Astrocyte (in vitro differentiated cells and primary cell): ENCODE measurements around the gene TYRP1. TPM values are rescaled to one million over a fixed set of nuclear protein-coding genes. Genes with fewer than 3 reads are reported as not detected.

ENCODE experiments used
- DNase-seq: peaks from one replicate; pipeline ENCODE4 v3.0.0-alpha.2; 2010; ENCODE audit warnings: low read depth
- FAIRE-seq: peaks from 2 replicates; lab custom pipeline; 2011; peaks lifted over from hg19 to GRCh38; lab: Jason Lieb, UNC
- H2AFZ ChIP-seq: 2 replicates; pipeline ENCODE4 v1.6.0; 2012; ENCODE audit warnings: low read depth, low read length, inconsistent platforms
- H3K27ac ChIP-seq: 2 replicates; pipeline ENCODE4 v1.5.1; 2011; ENCODE audit warnings: low read depth, low read length, inconsistent platforms
- H3K27me3 ChIP-seq: 2 replicates; pipeline ENCODE4 v1.6.0; 2011; ENCODE audit warnings: low read length, inconsistent platforms; ENCODE audit not compliant: insufficient read depth
- H3K36me3 ChIP-seq: 2 replicates; pipeline ENCODE4 v1.5.1; 2011; ENCODE audit warnings: low read length, inconsistent platforms; ENCODE audit not compliant: insufficient read depth
- H3K4me1 ChIP-seq: 2 replicates; pipeline ENCODE4 v1.5.1; 2011; ENCODE audit warnings: low read length, inconsistent platforms; ENCODE audit not compliant: insufficient read depth
- H3K4me2 ChIP-seq: 2 replicates; pipeline ENCODE4 v1.6.0; 2012; ENCODE audit warnings: low read length, inconsistent platforms
- H3K4me3 ChIP-seq: 2 replicates; pipeline ENCODE4 v1.5.1; 2011; ENCODE audit warnings: low read depth, mild to moderate bottlenecking, low read length, inconsistent platforms; ENCODE audit not compliant: insufficient read depth
- H3K79me2 ChIP-seq: 2 replicates; pipeline ENCODE4 v1.6.0; 2012; ENCODE audit warnings: mild to moderate bottlenecking, low read length, inconsistent platforms; ENCODE audit not compliant: insufficient read depth
- H3K9ac ChIP-seq: 2 replicates; pipeline ENCODE4 v1.6.0; 2012; ENCODE audit warnings: mild to moderate bottlenecking, low read length, inconsistent platforms
- H3K9me3 ChIP-seq: 2 replicates; pipeline ENCODE4 v1.5.1; 2012; ENCODE audit warnings: low read depth, mild to moderate bottlenecking, low read length, inconsistent platforms; ENCODE audit not compliant: insufficient read depth
- H4K20me1 ChIP-seq: 2 replicates; pipeline ENCODE4 v1.6.0; 2012; ENCODE audit warnings: low read length, inconsistent platforms; ENCODE audit not compliant: insufficient read depth
- H3K27ac Mint-ChIP-seq: one replicate; pipeline ENCODE4 v1.8.0; 2021; ENCODE audit warnings: mild to moderate bottlenecking, mixed read lengths; ENCODE audit not compliant: unreplicated experiment
- H3K27me3 Mint-ChIP-seq: one replicate; pipeline ENCODE4 v1.8.0; 2021; ENCODE audit warnings: low read depth, mixed read lengths; ENCODE audit not compliant: unreplicated experiment
- H3K36me3 Mint-ChIP-seq: one replicate; pipeline ENCODE4 v1.8.0; 2021; ENCODE audit warnings: low read depth, mixed read lengths; ENCODE audit not compliant: unreplicated experiment
- H3K4me1 Mint-ChIP-seq: one replicate; pipeline ENCODE4 v1.8.0; 2021; ENCODE audit warnings: low read depth, mixed read lengths; ENCODE audit not compliant: unreplicated experiment
- H3K4me3 Mint-ChIP-seq: one replicate; pipeline ENCODE4 v1.8.0; 2021; ENCODE audit warnings: mild to moderate bottlenecking, moderate library complexity, mixed read lengths; ENCODE audit not compliant: unreplicated experiment
- H3K9me3 Mint-ChIP-seq: one replicate; pipeline ENCODE4 v1.8.0; 2021; ENCODE audit warnings: mild to moderate bottlenecking, mixed read lengths; ENCODE audit not compliant: unreplicated experiment
- EZH2 ChIP-seq: IDR thresholded peaks from 2 replicates; pipeline ENCODE4 v1.6.1; 2012; ENCODE audit warnings: mild to moderate bottlenecking, low read length, inconsistent platforms; ENCODE audit not compliant: insufficient read depth
- total RNA-seq: library from RNA; stranded (reverse); gene quantifications from 2 replicates; pipeline ENCODE4 v1.2.1, GENCODE V29; 2021
- TF ChIP-seq, protein P1 (sequence below): IDR thresholded peaks from 2 replicates; pipeline ENCODE4 v1.5.1; 2011; ENCODE audit warnings: low read depth, mild to moderate bottlenecking, inconsistent platforms, low read length, moderate library complexity; ENCODE audit not compliant: insufficient read depth

The TYRP1 gene
- total RNA-seq, 1 donor from 2014 or later, result 0.73 TPM

DNA sequence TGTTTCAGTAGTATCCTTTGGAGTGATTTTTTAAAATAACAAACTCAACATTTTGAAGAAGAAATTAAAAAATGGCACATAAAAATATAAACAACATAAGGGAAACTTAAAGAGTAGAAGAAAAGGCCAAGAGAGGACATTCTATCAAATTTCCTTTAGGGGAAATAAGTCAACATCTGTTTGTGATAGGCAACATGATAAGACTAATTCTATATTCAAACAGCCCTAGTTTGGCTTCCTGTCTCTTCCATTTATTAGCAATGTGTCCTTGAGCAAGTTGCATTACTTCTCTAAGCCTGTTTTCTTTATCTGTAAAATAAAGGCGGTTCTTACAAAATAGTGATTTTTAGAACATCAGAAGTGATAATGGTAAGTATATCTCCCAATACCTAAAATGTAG, 24.7 kb downstream of the TYRP1 start:
- Histone ChIP-seq H3K9me3 (no peaks in the 10 kb centered on the region), H3K4me3 (no peak overlapping the region), H3K36me3 (no peaks in the 10 kb centered on the region), H3K9ac (no peak overlapping the region), H3K4me1 (peaks cover 12% of the 10 kb centered on the region), H3K79me2 (no peaks in the 10 kb centered on the region), H3K27ac (no peak overlapping the region), H2AFZ (no peak overlapping the region), H3K27me3 (no peaks in the 10 kb centered on the region), H3K4me2 (no peak overlapping the region), H4K20me1 (no peaks in the 10 kb centered on the region)
- DNase-seq (no peak), FAIRE-seq (no peak)
- no peaks in the 10 kb centered on the region for H3K9me3 Mint-ChIP-seq
- H3K4me1 Mint-ChIP-seq, result peaks cover 26% of the 10 kb centered on the region
- H3K27ac Mint-ChIP-seq, result no peak overlapping the region
- no peaks in the 10 kb centered on the region for H3K36me3 Mint-ChIP-seq
- no peak for TF ChIP-seq EZH2
- TF ChIP-seq, protein P1, sequence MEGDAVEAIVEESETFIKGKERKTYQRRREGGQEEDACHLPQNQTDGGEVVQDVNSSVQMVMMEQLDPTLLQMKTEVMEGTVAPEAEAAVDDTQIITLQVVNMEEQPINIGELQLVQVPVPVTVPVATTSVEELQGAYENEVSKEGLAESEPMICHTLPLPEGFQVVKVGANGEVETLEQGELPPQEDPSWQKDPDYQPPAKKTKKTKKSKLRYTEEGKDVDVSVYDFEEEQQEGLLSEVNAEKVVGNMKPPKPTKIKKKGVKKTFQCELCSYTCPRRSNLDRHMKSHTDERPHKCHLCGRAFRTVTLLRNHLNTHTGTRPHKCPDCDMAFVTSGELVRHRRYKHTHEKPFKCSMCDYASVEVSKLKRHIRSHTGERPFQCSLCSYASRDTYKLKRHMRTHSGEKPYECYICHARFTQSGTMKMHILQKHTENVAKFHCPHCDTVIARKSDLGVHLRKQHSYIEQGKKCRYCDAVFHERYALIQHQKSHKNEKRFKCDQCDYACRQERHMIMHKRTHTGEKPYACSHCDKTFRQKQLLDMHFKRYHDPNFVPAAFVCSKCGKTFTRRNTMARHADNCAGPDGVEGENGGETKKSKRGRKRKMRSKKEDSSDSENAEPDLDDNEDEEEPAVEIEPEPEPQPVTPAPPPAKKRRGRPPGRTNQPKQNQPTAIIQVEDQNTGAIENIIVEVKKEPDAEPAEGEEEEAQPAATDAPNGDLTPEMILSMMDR, result no peak
- no peaks in the 10 kb centered on the region for H3K27me3 Mint-ChIP-seq
- no peak overlapping the region for H3K4me3 Mint-ChIP-seq

- peak overlapping the region; percentile 66 for H2AFZ ChIP-seq
- no peaks in the 10 kb centered on the region for H3K79me2 ChIP-seq
- TF ChIP-seq, protein P1, result no peak
- no peak for TF ChIP-seq EZH2
- no peaks in the 10 kb centered on the region for H3K9me3 ChIP-seq
- no peaks in the 10 kb centered on the region for H3K36me3 Mint-ChIP-seq
- DNase-seq (peak; percentile 90), FAIRE-seq (no peak)
- peak overlapping the region; percentile 64 for H3K4me2 ChIP-seq
- H4K20me1 ChIP-seq, result no peaks in the 10 kb centered on the region
- H3K4me1 Mint-ChIP-seq, result peaks cover 26% of the 10 kb centered on the region
- H3K9me3 Mint-ChIP-seq, result no peaks in the 10 kb centered on the region
- peak overlapping the region; percentile 47 for H3K9ac ChIP-seq
- no peaks in the 10 kb centered on the region for H3K36me3 ChIP-seq
- peak overlapping the region; percentile 40 for H3K4me3 Mint-ChIP-seq
- peak overlapping the region; percentile 49 for H3K27ac ChIP-seq
- peaks cover 12% of the 10 kb centered on the region for H3K4me1 ChIP-seq
- no peaks in the 10 kb centered on the region for H3K27me3 ChIP-seq
- H3K27ac Mint-ChIP-seq, result peak overlapping the region; percentile 95
- no peaks in the 10 kb centered on the region for H3K27me3 Mint-ChIP-seq
- H3K4me3 ChIP-seq, result peak overlapping the region; percentile 3
Observed at GRCh38 chr9:12718482-12719026, 25.4 kb downstream of the TYRP1 start.

DNA sequence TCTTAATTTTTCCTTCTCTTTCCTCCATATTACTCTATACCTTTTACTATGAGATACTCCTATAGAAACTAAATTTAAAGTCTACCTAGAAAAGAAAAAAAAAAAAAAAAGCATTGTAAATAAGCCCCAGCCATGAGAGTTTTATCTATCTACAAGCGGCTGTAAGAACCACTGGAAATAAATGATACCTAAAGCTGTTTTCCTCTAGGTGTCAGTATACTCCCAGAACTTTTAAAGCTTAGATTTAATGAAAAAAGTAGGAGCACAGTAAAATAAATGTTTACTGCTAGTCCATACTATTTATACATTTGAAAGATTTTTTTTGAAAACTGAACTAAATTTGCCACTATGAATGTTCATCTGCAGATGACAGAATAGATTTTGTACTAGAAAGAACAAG, 26.2 kb downstream of the TYRP1 start:
- H3K79me2 ChIP-seq, result no peaks in the 10 kb centered on the region
- H3K4me1 ChIP-seq, result peaks cover 12% of the 10 kb centered on the region
- no peaks in the 10 kb centered on the region for H4K20me1 ChIP-seq
- no peak for TF ChIP-seq EZH2
- TF ChIP-seq, protein P1, result peak; percentile 66
- no peaks in the 10 kb centered on the region for H3K27me3 ChIP-seq
- no peak overlapping the region for H3K9ac ChIP-seq
- no peak overlapping the region for H3K4me2 ChIP-seq
- H3K4me3 ChIP-seq, result no peak overlapping the region
- peak overlapping the region; percentile 95 for H3K27ac Mint-ChIP-seq
- H3K4me1 Mint-ChIP-seq, result peaks cover 26% of the 10 kb centered on the region
- H2AFZ ChIP-seq, result no peak overlapping the region
- H3K27me3 Mint-ChIP-seq, result no peaks in the 10 kb centered on the region
- no peaks in the 10 kb centered on the region for H3K36me3 ChIP-seq
- no peaks in the 10 kb centered on the region for H3K36me3 Mint-ChIP-seq
- no peaks in the 10 kb centered on the region for H3K9me3 Mint-ChIP-seq
- no peaks in the 10 kb centered on the region for H3K9me3 ChIP-seq
- H3K4me3 Mint-ChIP-seq, result no peak overlapping the region
- H3K27ac ChIP-seq, result no peak overlapping the region
- peak; percentile 42 for DNase-seq
- FAIRE-seq, result peak; percentile 70
